Trophoblast cell (in vitro differentiated cells and primary cell): ENCODE data around the gene CCDC169.
"Not testable (repeated sequence)": the region's sequence is repeated elsewhere in the genome, so short reads cannot be mapped to it uniquely, and the experiment has no call there.

Source experiments
- DNase-seq, 2 donors: peaks; one replicate each; pipeline ENCODE4 v3.0.0-alpha.2; 2016
- H2AFZ ChIP-seq: 2 replicates; pipeline ENCODE4 v1.6.1; 2013; ENCODE audit warnings: low read length, moderate library complexity, mild to moderate bottlenecking; ENCODE audit not compliant: insufficient read depth, poor library complexity
- H2AK5ac ChIP-seq: 2 replicates; pipeline ENCODE4 v1.6.1; 2013; ENCODE audit warnings: mild to moderate bottlenecking, low read length
- H2BK120ac ChIP-seq: 2 replicates; pipeline ENCODE4 v1.6.1; 2013; ENCODE audit warnings: low read length, mild to moderate bottlenecking, moderate library complexity; ENCODE audit not compliant: insufficient read depth, poor library complexity
- H2BK12ac ChIP-seq: 2 replicates; pipeline ENCODE4 v1.6.1; 2013; ENCODE audit warnings: mild to moderate bottlenecking, low read length, moderate library complexity
- H2BK5ac ChIP-seq: 2 replicates; pipeline ENCODE4 v1.6.1; 2013; ENCODE audit warnings: low read length, low read depth, moderate library complexity, mild to moderate bottlenecking; ENCODE audit not compliant: poor library complexity
- H3K14ac ChIP-seq: 2 replicates; pipeline ENCODE4 v1.6.1; 2013; ENCODE audit warnings: mild to moderate bottlenecking, low read length
- H3K18ac ChIP-seq: 2 replicates; pipeline ENCODE4 v1.6.1; 2013; ENCODE audit warnings: mild to moderate bottlenecking, low read length
- H3K23ac ChIP-seq: 2 replicates; pipeline ENCODE4 v1.6.1; 2013; ENCODE audit warnings: low read length
- H3K27ac ChIP-seq: 2 replicates; pipeline ENCODE4 v1.5.1; 2013; ENCODE audit warnings: low read depth, mild to moderate bottlenecking, inconsistent platforms, low read length, moderate library complexity
- H3K27me3 ChIP-seq: 2 replicates; pipeline ENCODE4 v1.6.1; 2013; ENCODE audit warnings: inconsistent platforms, mild to moderate bottlenecking, low read length, moderate library complexity; ENCODE audit not compliant: insufficient read depth
- H3K36me3 ChIP-seq, 2 experiments: 1 replicate in 1 of 2; 2 replicates in 1 of 2; pipeline ENCODE4 v1.6.1; 2013; ENCODE audit warnings: low read length in 2 of 2, mild to moderate bottlenecking in 2 of 2, moderate library complexity in 1 of 2; ENCODE audit not compliant: insufficient read depth in 2 of 2, control insufficient read depth in 1 of 2
- H3K4ac ChIP-seq: 2 replicates; pipeline ENCODE4 v1.6.1; 2013; ENCODE audit warnings: low read depth, mild to moderate bottlenecking, low read length, moderate library complexity
- H3K4me1 ChIP-seq, 2 experiments: 1 replicate in 1 of 2; 2 replicates in 1 of 2; pipeline ENCODE4 v1.6.1; 2013; ENCODE audit warnings: low read length in 2 of 2, mild to moderate bottlenecking in 2 of 2, moderate library complexity in 1 of 2; ENCODE audit not compliant: insufficient read depth in 2 of 2, control insufficient read depth in 1 of 2
- H3K4me2 ChIP-seq: 2 replicates; pipeline ENCODE4 v1.6.1; 2013; ENCODE audit warnings: inconsistent platforms, mild to moderate bottlenecking, low read length, moderate library complexity
- H3K4me3 ChIP-seq: 2 replicates; pipeline ENCODE4 v1.5.1; 2013; ENCODE audit warnings: mild to moderate bottlenecking, low read depth, low read length, inconsistent platforms
- H3K79me1 ChIP-seq: one replicate; pipeline ENCODE4 v1.6.1; 2013; ENCODE audit warnings: low read length
- H3K79me2 ChIP-seq: 2 replicates; pipeline ENCODE4 v1.6.1; 2013; ENCODE audit warnings: low read length, mild to moderate bottlenecking; ENCODE audit not compliant: control insufficient read depth, insufficient read depth, poor library complexity
- H3K9ac ChIP-seq: 2 replicates; pipeline ENCODE4 v1.6.1; 2013; ENCODE audit warnings: mild to moderate bottlenecking, low read length
- H3K9me3 ChIP-seq: 2 replicates; pipeline ENCODE4 v1.6.1; 2013; ENCODE audit warnings: low read depth, mild to moderate bottlenecking, control low read depth, inconsistent platforms, low read length; ENCODE audit not compliant: insufficient read depth
- H4K12ac ChIP-seq: 2 replicates; pipeline ENCODE4 v1.6.1; 2013; ENCODE audit warnings: low read depth, mild to moderate bottlenecking, low read length, moderate library complexity
- H4K8ac ChIP-seq: 2 replicates; pipeline ENCODE4 v1.6.1; 2013; ENCODE audit warnings: low read depth, mild to moderate bottlenecking, low read length, moderate library complexity
- H4K91ac ChIP-seq: one replicate; pipeline ENCODE4 v1.6.1; 2013; ENCODE audit warnings: low read depth, mild to moderate bottlenecking, low read length, moderate library complexity
- WGBS: extraction: QIAGEN DNeasy Blood & Tissue Kit; methylation state at CpG from one replicate; pipeline ENCODE4 v1.1.7; 2013; ENCODE audit warnings: missing lambda C conversion rate; ENCODE audit not compliant: insufficient read length, insufficient coverage; ENCODE audit errors: extremely low coverage; 5-methylcytosine and 5-hydroxymethylcytosine counted together

Gene CCDC169

DNA sequence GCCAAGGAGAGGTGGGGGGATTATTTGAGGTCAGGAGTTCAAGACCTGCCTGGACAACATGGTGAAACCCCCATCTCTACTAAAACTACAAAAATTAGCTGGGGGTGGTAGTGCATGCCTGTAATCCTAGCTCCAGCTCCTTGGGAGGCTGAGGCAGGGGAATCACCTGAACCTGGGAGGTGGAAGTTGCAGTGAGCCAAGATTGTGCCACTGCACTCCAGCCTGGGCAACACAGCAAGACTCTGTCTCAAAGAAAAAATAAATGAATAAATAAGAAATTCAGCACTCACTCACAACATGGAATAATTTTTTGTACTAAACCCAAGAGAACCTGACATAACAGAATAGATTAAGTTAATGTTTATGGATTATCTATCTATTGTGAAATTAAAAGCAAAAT is 34.6 kb upstream of the CCDC169 start:
- not testable (repeated sequence) for H3K23ac ChIP-seq, H3K4me3 ChIP-seq, H4K91ac ChIP-seq, H3K27ac ChIP-seq, H3K9me3 ChIP-seq, H3K4ac ChIP-seq, H3K27me3 ChIP-seq, H2BK12ac ChIP-seq, H4K8ac ChIP-seq, H4K12ac ChIP-seq, DNase-seq, H3K79me1 ChIP-seq, H3K4me2 ChIP-seq, H3K14ac ChIP-seq, H3K79me2 ChIP-seq, H2AFZ ChIP-seq, H2BK5ac ChIP-seq, H2BK120ac ChIP-seq, H3K4me1 ChIP-seq, H2AK5ac ChIP-seq, H3K9ac ChIP-seq, H3K18ac ChIP-seq
- H3K36me3 ChIP-seq = peaks cover 11 to 21% of the 10 kb centered on the region in 2 experiments

DNA sequence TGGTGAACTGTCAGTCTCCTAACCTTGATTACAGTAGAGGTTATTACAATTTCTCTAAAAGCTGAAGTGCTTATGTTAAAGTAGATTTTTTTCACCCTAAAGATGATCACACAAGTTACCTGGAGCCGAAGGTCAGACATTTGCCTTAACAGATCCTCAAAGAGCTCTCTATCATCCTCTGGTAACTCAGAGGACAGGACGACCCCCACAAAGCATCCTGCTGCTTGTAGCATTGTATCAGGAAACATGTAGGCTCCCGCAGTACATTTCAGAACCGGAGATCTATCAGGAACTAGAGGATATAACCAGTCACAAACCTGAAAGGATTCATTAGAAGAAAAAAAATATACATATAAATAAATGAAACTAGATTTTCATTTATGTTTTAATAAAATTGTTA is 33.7 kb upstream of the CCDC169 start:
- DNase-seq = no peak

GRCh38 chr13:36329361-36329760 is 31.7 kb upstream of the CCDC169 start:
- H2BK5ac ChIP-seq = no peak overlapping the region
- H3K23ac ChIP-seq = no peak overlapping the region
- H2AK5ac ChIP-seq = no peak overlapping the region
- no peak overlapping the region for H2BK120ac ChIP-seq
- H3K79me2 ChIP-seq = no peaks in the 10 kb centered on the region
- H3K27me3 ChIP-seq = no peaks in the 10 kb centered on the region
- H4K91ac ChIP-seq = no peak overlapping the region
- no peaks in the 10 kb centered on the region for H3K9me3 ChIP-seq
- no peak overlapping the region for H3K4ac ChIP-seq
- no peak overlapping the region for H3K4me2 ChIP-seq
- H2AFZ ChIP-seq = no peak overlapping the region
- no peak overlapping the region for H3K18ac ChIP-seq
- no peak overlapping the region for H4K12ac ChIP-seq
- no peak overlapping the region for H3K4me3 ChIP-seq
- no peak overlapping the region for H3K14ac ChIP-seq
- peaks cover 10 to 15% of the 10 kb centered on the region in 2 experiments for H3K36me3 ChIP-seq
- H3K79me1 ChIP-seq = peaks cover 7% of the 10 kb centered on the region
- no peak overlapping the region for H3K27ac ChIP-seq
- H3K9ac ChIP-seq = no peak overlapping the region
- no peak overlapping the region for H2BK12ac ChIP-seq
- peaks cover 3 to 5% of the 10 kb centered on the region in 2 experiments for H3K4me1 ChIP-seq
- DNase-seq = no peak
- H4K8ac ChIP-seq = no peak overlapping the region
- 100% methylated on average over 2 of the region's 4 CpGs for WGBS

More for the DNA sequence above, 33.7 kb upstream of the CCDC169 start:
- Histone ChIP-seq H3K27ac (no peak overlapping the region), H3K4me3 (no peak overlapping the region), H3K4me2 (no peak overlapping the region), H4K8ac (no peak overlapping the region), H3K36me3 (peaks cover 11 to 19% of the 10 kb centered on the region in 2 experiments), H2BK120ac (no peak overlapping the region), H2AFZ (no peak overlapping the region), H3K14ac (no peak overlapping the region), H2BK12ac (no peak overlapping the region), H3K23ac (no peak overlapping the region), H4K12ac (no peak overlapping the region), H2BK5ac (no peak overlapping the region), H3K9me3 (no peaks in the 10 kb centered on the region), H3K4ac (no peak overlapping the region), H3K9ac (no peak overlapping the region), H3K4me1 (peaks cover 0 to 3% of the 10 kb centered on the region in 2 experiments), H3K79me2 (peaks cover 3% of the 10 kb centered on the region), H3K79me1 (no peaks in the 10 kb centered on the region), H4K91ac (no peak overlapping the region), H3K18ac (no peak overlapping the region), H3K27me3 (no peaks in the 10 kb centered on the region), H2AK5ac (no peak overlapping the region)
- WGBS = no CpG with 5 or more reads among the region's 4 CpGs

GRCh38 chr13:36328821-36329220 is 31.2 kb upstream of the CCDC169 start:
- H3K27ac ChIP-seq = no peak overlapping the region
- H3K4me2 ChIP-seq = no peak overlapping the region
- H3K9ac ChIP-seq = no peak overlapping the region
- no peaks in the 10 kb centered on the region for H3K27me3 ChIP-seq
- no peak overlapping the region for H4K91ac ChIP-seq
- DNase-seq = no peak
- H3K4ac ChIP-seq = no peak overlapping the region
- no peak overlapping the region for H4K8ac ChIP-seq
- WGBS = no CpG with 5 or more reads among the region's 2 CpGs
- H3K4me1 ChIP-seq = peaks cover 3 to 5% of the 10 kb centered on the region in 2 experiments
- no peak overlapping the region for H3K23ac ChIP-seq
- H2BK5ac ChIP-seq = no peak overlapping the region
- H2AK5ac ChIP-seq = no peak overlapping the region
- no peak overlapping the region for H2AFZ ChIP-seq
- H3K18ac ChIP-seq = no peak overlapping the region
- no peaks in the 10 kb centered on the region for H3K9me3 ChIP-seq
- no peak overlapping the region for H2BK120ac ChIP-seq
- no peaks in the 10 kb centered on the region for H3K79me2 ChIP-seq
- no peak overlapping the region for H2BK12ac ChIP-seq
- no peak overlapping the region for H3K4me3 ChIP-seq
- H3K36me3 ChIP-seq = peaks cover 10 to 15% of the 10 kb centered on the region in 2 experiments
- H3K14ac ChIP-seq = no peak overlapping the region
- peaks cover 7% of the 10 kb centered on the region for H3K79me1 ChIP-seq
- H4K12ac ChIP-seq = no peak overlapping the region
